ENCODE results near the gene C15orf62.

- TF ChIP-seq, protein P1, sequence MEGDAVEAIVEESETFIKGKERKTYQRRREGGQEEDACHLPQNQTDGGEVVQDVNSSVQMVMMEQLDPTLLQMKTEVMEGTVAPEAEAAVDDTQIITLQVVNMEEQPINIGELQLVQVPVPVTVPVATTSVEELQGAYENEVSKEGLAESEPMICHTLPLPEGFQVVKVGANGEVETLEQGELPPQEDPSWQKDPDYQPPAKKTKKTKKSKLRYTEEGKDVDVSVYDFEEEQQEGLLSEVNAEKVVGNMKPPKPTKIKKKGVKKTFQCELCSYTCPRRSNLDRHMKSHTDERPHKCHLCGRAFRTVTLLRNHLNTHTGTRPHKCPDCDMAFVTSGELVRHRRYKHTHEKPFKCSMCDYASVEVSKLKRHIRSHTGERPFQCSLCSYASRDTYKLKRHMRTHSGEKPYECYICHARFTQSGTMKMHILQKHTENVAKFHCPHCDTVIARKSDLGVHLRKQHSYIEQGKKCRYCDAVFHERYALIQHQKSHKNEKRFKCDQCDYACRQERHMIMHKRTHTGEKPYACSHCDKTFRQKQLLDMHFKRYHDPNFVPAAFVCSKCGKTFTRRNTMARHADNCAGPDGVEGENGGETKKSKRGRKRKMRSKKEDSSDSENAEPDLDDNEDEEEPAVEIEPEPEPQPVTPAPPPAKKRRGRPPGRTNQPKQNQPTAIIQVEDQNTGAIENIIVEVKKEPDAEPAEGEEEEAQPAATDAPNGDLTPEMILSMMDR (IDR thresholded peaks at IDR 0.05) = no peak
- TF ChIP-seq CHD2 (IDR thresholded peaks at IDR 0.05; ENCODE audit: low read length, partially characterized antibody) = no peak
- TF ChIP-seq, protein P2, sequence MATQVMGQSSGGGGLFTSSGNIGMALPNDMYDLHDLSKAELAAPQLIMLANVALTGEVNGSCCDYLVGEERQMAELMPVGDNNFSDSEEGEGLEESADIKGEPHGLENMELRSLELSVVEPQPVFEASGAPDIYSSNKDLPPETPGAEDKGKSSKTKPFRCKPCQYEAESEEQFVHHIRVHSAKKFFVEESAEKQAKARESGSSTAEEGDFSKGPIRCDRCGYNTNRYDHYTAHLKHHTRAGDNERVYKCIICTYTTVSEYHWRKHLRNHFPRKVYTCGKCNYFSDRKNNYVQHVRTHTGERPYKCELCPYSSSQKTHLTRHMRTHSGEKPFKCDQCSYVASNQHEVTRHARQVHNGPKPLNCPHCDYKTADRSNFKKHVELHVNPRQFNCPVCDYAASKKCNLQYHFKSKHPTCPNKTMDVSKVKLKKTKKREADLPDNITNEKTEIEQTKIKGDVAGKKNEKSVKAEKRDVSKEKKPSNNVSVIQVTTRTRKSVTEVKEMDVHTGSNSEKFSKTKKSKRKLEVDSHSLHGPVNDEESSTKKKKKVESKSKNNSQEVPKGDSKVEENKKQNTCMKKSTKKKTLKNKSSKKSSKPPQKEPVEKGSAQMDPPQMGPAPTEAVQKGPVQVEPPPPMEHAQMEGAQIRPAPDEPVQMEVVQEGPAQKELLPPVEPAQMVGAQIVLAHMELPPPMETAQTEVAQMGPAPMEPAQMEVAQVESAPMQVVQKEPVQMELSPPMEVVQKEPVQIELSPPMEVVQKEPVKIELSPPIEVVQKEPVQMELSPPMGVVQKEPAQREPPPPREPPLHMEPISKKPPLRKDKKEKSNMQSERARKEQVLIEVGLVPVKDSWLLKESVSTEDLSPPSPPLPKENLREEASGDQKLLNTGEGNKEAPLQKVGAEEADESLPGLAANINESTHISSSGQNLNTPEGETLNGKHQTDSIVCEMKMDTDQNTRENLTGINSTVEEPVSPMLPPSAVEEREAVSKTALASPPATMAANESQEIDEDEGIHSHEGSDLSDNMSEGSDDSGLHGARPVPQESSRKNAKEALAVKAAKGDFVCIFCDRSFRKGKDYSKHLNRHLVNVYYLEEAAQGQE (IDR thresholded peaks at IDR 0.05; ENCODE audit: low read depth, low read length) = no peak
- TF ChIP-seq FOXJ3 (CRISPR knock-in tag; IDR thresholded peaks at IDR 0.05) = no peak
- TF ChIP-seq YY1 (IDR thresholded peaks at IDR 0.05; ENCODE audit: low read depth) = no peak
- TF ChIP-seq, protein P3, sequence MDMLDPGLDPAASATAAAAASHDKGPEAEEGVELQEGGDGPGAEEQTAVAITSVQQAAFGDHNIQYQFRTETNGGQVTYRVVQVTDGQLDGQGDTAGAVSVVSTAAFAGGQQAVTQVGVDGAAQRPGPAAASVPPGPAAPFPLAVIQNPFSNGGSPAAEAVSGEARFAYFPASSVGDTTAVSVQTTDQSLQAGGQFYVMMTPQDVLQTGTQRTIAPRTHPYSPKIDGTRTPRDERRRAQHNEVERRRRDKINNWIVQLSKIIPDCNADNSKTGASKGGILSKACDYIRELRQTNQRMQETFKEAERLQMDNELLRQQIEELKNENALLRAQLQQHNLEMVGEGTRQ (IDR thresholded peaks at IDR 0.05; ENCODE audit: borderline replicate concordance, low read depth, low read length) = no peak
- no peak for TF ChIP-seq TAF1 (IDR thresholded peaks at IDR 0.05; ENCODE audit: borderline replicate concordance, low read depth, low read length)
Measured at GRCh38 chr15:40751745-40752144, 18.0 kb upstream of the C15orf62 start.

Data from SK-N-SH (cell line).